HEK293T (cell line): ENCODE measurements around the gene L3MBTL4.

Experiments
- ARNT ChIP-seq: fragments of 450-650 bp; IDR thresholded peaks from 2 replicates; pipeline ENCODE4 v1.6.1; 2017; ENCODE audit warnings: mild to moderate bottlenecking
- BHLHE40 ChIP-seq: fragments of 450-650 bp; IDR thresholded peaks from 2 replicates; pipeline ENCODE4 v1.6.1; 2016; ENCODE audit warnings: mild to moderate bottlenecking, moderate library complexity, borderline replicate concordance
- CTBP1 ChIP-seq: fragments of 450-650 bp; IDR thresholded peaks from 2 replicates; pipeline ENCODE4 v1.6.1; 2016; ENCODE audit warnings: borderline replicate concordance
- FOXA1 ChIP-seq: fragments of 450-650 bp; IDR thresholded peaks from 2 replicates; pipeline ENCODE4 v1.6.1; 2016; ENCODE audit warnings: mild to moderate bottlenecking
- FOXK2 ChIP-seq: fragments of 450-650 bp; IDR thresholded peaks from 2 replicates; pipeline ENCODE4 v1.6.1; 2016; ENCODE audit warnings: mild to moderate bottlenecking
- FOXM1 ChIP-seq: fragments of 450-650 bp; IDR thresholded peaks from 2 replicates; pipeline ENCODE4 v1.6.1; 2017; ENCODE audit warnings: mild to moderate bottlenecking, borderline replicate concordance
- LEF1 ChIP-seq: fragments of 450-650 bp; IDR thresholded peaks from 2 replicates; pipeline ENCODE4 v1.6.1; 2017; ENCODE audit warnings: mild to moderate bottlenecking, borderline replicate concordance
- NFRKB ChIP-seq: fragments of 450-650 bp; IDR thresholded peaks from 2 replicates; pipeline ENCODE4 v1.6.1; 2016; ENCODE audit warnings: mild to moderate bottlenecking, moderate library complexity
- SP1 ChIP-seq: fragments of 450-650 bp; IDR thresholded peaks from 2 replicates; pipeline ENCODE4 v1.6.1; 2017
- SUZ12 ChIP-seq: fragments of 450-650 bp; IDR thresholded peaks from 2 replicates; pipeline ENCODE4 v1.6.1; 2016; ENCODE audit warnings: mild to moderate bottlenecking
- TARDBP ChIP-seq: fragments of 450-650 bp; IDR thresholded peaks from 2 replicates; pipeline ENCODE4 v1.6.1; 2016
- ZNF384 ChIP-seq: fragments of 450-650 bp; IDR thresholded peaks from 2 replicates; pipeline ENCODE4 v1.6.1; 2016
- TF ChIP-seq, protein P1 (sequence below): fragments of 450-650 bp; IDR thresholded peaks from 2 replicates; pipeline ENCODE4 v1.6.1; 2016

DNA sequence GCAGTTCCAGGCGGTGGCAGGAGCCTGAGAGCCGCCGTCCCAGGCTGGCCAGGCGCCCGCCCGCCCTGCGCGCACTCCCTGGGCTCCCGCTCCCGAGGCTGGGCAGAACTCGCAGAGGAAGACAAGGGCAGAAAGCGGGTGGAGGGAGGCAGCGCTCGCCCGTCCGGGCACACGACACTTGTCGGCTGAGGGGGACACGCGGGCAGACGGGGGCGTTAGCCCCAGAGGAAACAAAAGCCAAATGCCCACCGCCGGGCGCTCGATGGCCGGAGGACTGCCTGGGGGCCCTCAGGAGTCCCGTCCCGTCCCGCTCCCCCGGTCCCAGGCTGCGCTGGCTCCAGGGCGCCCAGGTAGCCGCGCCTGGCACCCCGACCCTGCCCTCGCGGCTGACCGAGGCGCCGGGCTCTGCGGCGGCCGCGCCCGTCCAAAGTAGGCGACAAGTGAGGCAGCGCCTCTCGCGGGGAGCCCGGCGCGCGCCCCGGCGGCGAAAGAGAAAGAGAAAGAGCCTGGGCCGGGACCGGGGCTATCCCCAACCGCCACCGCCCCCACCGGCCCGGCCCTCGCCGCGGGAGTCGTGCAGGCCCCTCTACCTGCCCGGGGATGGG, 491 bp downstream of the L3MBTL4 start:
- no peak for TF ChIP-seq SUZ12
- TF ChIP-seq SP1 = no peak
- no peak for TF ChIP-seq TARDBP
- TF ChIP-seq, protein P1, sequence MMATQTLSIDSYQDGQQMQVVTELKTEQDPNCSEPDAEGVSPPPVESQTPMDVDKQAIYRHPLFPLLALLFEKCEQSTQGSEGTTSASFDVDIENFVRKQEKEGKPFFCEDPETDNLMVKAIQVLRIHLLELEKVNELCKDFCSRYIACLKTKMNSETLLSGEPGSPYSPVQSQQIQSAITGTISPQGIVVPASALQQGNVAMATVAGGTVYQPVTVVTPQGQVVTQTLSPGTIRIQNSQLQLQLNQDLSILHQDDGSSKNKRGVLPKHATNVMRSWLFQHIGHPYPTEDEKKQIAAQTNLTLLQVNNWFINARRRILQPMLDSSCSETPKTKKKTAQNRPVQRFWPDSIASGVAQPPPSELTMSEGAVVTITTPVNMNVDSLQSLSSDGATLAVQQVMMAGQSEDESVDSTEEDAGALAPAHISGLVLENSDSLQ = no peak
- no peak for TF ChIP-seq ZNF384
- TF ChIP-seq FOXA1 = no peak
- no peak for TF ChIP-seq BHLHE40
- no peak for TF ChIP-seq FOXM1
- TF ChIP-seq CTBP1 = no peak
- TF ChIP-seq FOXK2 = no peak
- TF ChIP-seq ARNT = no peak
- no peak for TF ChIP-seq LEF1
- TF ChIP-seq NFRKB = no peak
